K562 (cell line): ENCODE data around the gene SPAG16. TPM values are rescaled to one million over a fixed set of nuclear protein-coding genes. Genes with fewer than 3 reads are reported as not detected.

Experiments
- CTCF ChIP-seq, 3 experiments: IDR thresholded peaks in 2 of 3; conservative IDR thresholded peaks in 1 of 3; 2 replicates each; pipeline ENCODE4 v1.5.1; 2011 to 2012; ENCODE audit warnings: low read length in 3 of 3, mild to moderate bottlenecking in 3 of 3, control low read depth in 2 of 3, improper control_type of control experiment in 1 of 3, inconsistent platforms in 1 of 3, low read depth in 1 of 3, mixed read lengths in 1 of 3, moderate library complexity in 1 of 3; ENCODE audit not compliant: insufficient read depth in 2 of 3
- ETS2 ChIP-seq: IDR thresholded peaks from 2 replicates; pipeline ENCODE4 v1.6.1; 2016; ENCODE audit warnings: borderline replicate concordance, missing genetic modification characterization, mild to moderate bottlenecking, moderate library complexity, missing compliant biosample characterization; ENCODE audit not compliant: poor library complexity, severe bottlenecking
- HNRNPUL1 ChIP-seq: fragments of 200-400 bp; formaldehyde crosslinking; IDR thresholded peaks from 2 replicates; pipeline ENCODE4 v1.6.1; 2017; ENCODE audit warnings: low read length
- RNF219 ChIP-seq: fragments of 250-450 bp; sonication (Bioruptor Pico); IDR thresholded peaks from 2 replicates; pipeline ENCODE4 v1.5.0; 2022; ENCODE audit warnings: mild to moderate bottlenecking
- SAFB ChIP-seq: fragments of 200-400 bp; formaldehyde crosslinking; IDR thresholded peaks from 2 replicates; pipeline ENCODE4 v1.6.1; 2017; ENCODE audit warnings: low read depth, low read length, borderline replicate concordance
- TEAD4 ChIP-seq, 2 experiments: sonication (generic) in 1 of 2; formaldehyde crosslinking in 1 of 2; IDR thresholded peaks; 2 replicates each; pipeline versions ENCODE4 v1.6.1 to v1.8.0; 2012 to 2022; ENCODE audit warnings: borderline replicate concordance in 1 of 2, inconsistent platforms in 1 of 2, low read length in 1 of 2, mild to moderate bottlenecking in 1 of 2, missing genetic modification reagents in 1 of 2
- ZNF12 ChIP-seq: sonication (generic); formaldehyde crosslinking; IDR thresholded peaks from 2 replicates; pipeline ENCODE4 v1.4.0; 2020; ENCODE audit warnings: mild to moderate bottlenecking, missing genetic modification reagents
- polyA plus RNA-seq, 8 experiments: library from polyadenylated mRNA; depleted of rRNA in 4 of 8; stranded (reverse) in 5 of 8; unstranded in 3 of 8; fragments of >200 nt; fragmentation: Nextera tagmentation in 2 of 8; fragmentation: Illumina TruSeq in 1 of 8; extraction: Ambion mirVana in 2 of 8; extraction: Trizol in 1 of 8; gene quantifications; 2 replicates each; pipeline versions ENCODE4 v1.2.1 to v1.2.3, GENCODE V29; 2011 to 2014; ENCODE audit warnings: inconsistent platforms in 1 of 8, missing spikeins in 1 of 8
- total RNA-seq, 7 experiments: library from RNA; depleted of rRNA in 6 of 7; stranded (reverse); fragments of >200 nt in 6 of 7; fragmentation: Illumina TruSeq in 2 of 7; extraction: Trizol in 2 of 7; gene quantifications; 2 replicates each; pipeline versions ENCODE4 v1.2.1 to v1.2.3, GENCODE V29; 2011 to 2021; ENCODE audit warnings: low replicate concordance in 1 of 7

Gene SPAG16
- total and polyA plus RNA-seq, 9 of the 15 experiments (the other 6 are each of a cell fraction or from before 2014, with no cell fraction given) = 0.98 to 5.9 (median 3.5) TPM

GRCh38 chr2:213846856-213847255 lies 562.6 kb downstream of the SPAG16 start (continued):
- TF ChIP-seq CTCF (IDR thresholded peaks at IDR 0.05 in 2 of 3, conservative IDR thresholded peaks at IDR 0.05 in 1 of 3; ENCODE audit: insufficient read depth in 2 of 3, low read depth in 1 of 3, low read length in 3 of 3) (no peak), ETS2 (no peak), HNRNPUL1 (no peak), TEAD4 (IDR thresholded peaks at IDR 0.05; ENCODE audit: low read length) (no peak), TEAD4 (CRISPR knock-in tag; IDR thresholded peaks at IDR 0.05; ENCODE audit: borderline replicate concordance) (no peak), RNF219 (CRISPR knock-in tag) (no peak), SAFB (no peak), ZNF12 (CRISPR knock-in tag) (no peak)
